Fibroblast of villous mesenchyme (primary cell): ENCODE data around the gene GMPPA. TPM values are rescaled to one million over a fixed set of nuclear protein-coding genes. Genes with fewer than 3 reads are reported as not detected.

ENCODE experiments used
- DNase-seq: peaks from one replicate; pipeline ENCODE4 v3.0.0-alpha.2; 2010; ENCODE audit warnings: low read depth
- H3K4me3 ChIP-seq: 2 replicates; pipeline ENCODE4 v1.5.1; 2011; ENCODE audit warnings: low read depth, mild to moderate bottlenecking, low read length
- CTCF ChIP-seq: IDR thresholded peaks from 2 replicates; pipeline ENCODE4 v1.5.1; 2012; ENCODE audit warnings: low read depth, mild to moderate bottlenecking, low read length; ENCODE audit not compliant: insufficient read depth
- total RNA-seq: library from RNA; depleted of rRNA; stranded (reverse); fragments of >200 nt; gene quantifications from 2 replicates; pipeline ENCODE4 v1.2.3, GENCODE V29; 2012

The GMPPA gene
- total RNA-seq, 1 donor = 60.9 TPM

GRCh38 chr2:219514196-219514761, 15.6 kb downstream of the GMPPA start, which contains the start of gene ASIC4:
Gene ASIC4, plus strand, starts transcription at chr2:219514482. Its CDS starts 243 bp downstream, at chr2:219514725.
- peak; percentile 12 for DNase-seq
- TF ChIP-seq CTCF = no peak
- no peak within 1 kb of the TSS for H3K4me3 ChIP-seq

GRCh38 chr2:219514836-219515235, 16.1 kb downstream of the GMPPA start:
- TF ChIP-seq CTCF = no peak
- H3K4me3 ChIP-seq = no peak overlapping the region
- no peak for DNase-seq

- DNase-seq = no peak
- no peak overlapping the region for H3K4me3 ChIP-seq
- no peak for TF ChIP-seq CTCF
Measured at GRCh38 chr2:219515874-219516629, 17.4 kb downstream of the GMPPA start.

GRCh38 chr2:219516888-219517287, 18.2 kb downstream of the GMPPA start:
- no peak for TF ChIP-seq CTCF
- no peak for DNase-seq
- H3K4me3 ChIP-seq = no peak overlapping the region

GRCh38 chr2:219517954-219518778, 19.5 kb downstream of the GMPPA start:
- TF ChIP-seq CTCF = no peak
- DNase-seq = no peak
- H3K4me3 ChIP-seq = no peak overlapping the region

GRCh38 chr2:219519526-219519916, 20.8 kb downstream of the GMPPA start:
- no peak overlapping the region for H3K4me3 ChIP-seq
- TF ChIP-seq CTCF = no peak
- DNase-seq = no peak
